ENCODE data around the gene MORN3.
A peak's percentile ranks its signal among the peaks of the same experiment; 100 is the strongest.
"Not testable (repeated sequence)": the region's sequence is repeated elsewhere in the genome, so short reads cannot be mapped to it uniquely, and the experiment has no call there.

The MORN3 gene

GRCh38 chr12:121638298-121639202 is 30.9 kb downstream of the MORN3 start:
- DNase-seq = no peak

- DNase-seq = no peak
Measured at GRCh38 chr12:121637231-121637914, 32.1 kb downstream of the MORN3 start.

GRCh38 chr12:121634836-121635235 is 34.6 kb downstream of the MORN3 start:
- no peak for DNase-seq

GRCh38 chr12:121633833-121634196 is 35.6 kb downstream of the MORN3 start:
- DNase-seq = not testable (repeated sequence)

GRCh38 chr12:121632069-121632970 is 37.1 kb downstream of the MORN3 start:
- no peak for DNase-seq

- no peak for DNase-seq
Measured at GRCh38 chr12:121630791-121631355, 38.6 kb downstream of the MORN3 start.

GRCh38 chr12:121628536-121628935 is 40.9 kb downstream of the MORN3 start:
- no peak for DNase-seq

- DNase-seq = no peak
Measured at GRCh38 chr12:121628037-121628436, 41.4 kb downstream of the MORN3 start.

GRCh38 chr12:121626853-121627640 is 42.4 kb downstream of the MORN3 start:
- DNase-seq = peak; percentile 97

- DNase-seq = peak; percentile 97
Measured at GRCh38 chr12:121626087-121626852, 43.2 kb downstream of the MORN3 start, which contains the start of gene ORAI1. Gene ORAI1 (plus strand): TSS chr12:121626530.

GRCh38 chr12:121620333-121620891 is 49.0 kb downstream of the MORN3 start:
- DNase-seq = no peak

- DNase-seq = no peak
Measured at GRCh38 chr12:121618659-121619233, 50.7 kb downstream of the MORN3 start.

- no peak for DNase-seq
Measured at GRCh38 chr12:121614872-121615467, 54.5 kb downstream of the MORN3 start.

- no peak for DNase-seq
Measured at GRCh38 chr12:121613462-121613861, 56.0 kb downstream of the MORN3 start.

GRCh38 chr12:121611306-121611705 is 58.1 kb downstream of the MORN3 start:
- no peak for DNase-seq

- DNase-seq = peak; percentile 35
Measured at GRCh38 chr12:121610239-121611149, 59.0 kb downstream of the MORN3 start.

GRCh38 chr12:121608301-121608700 is 61.2 kb downstream of the MORN3 start:
- no peak for DNase-seq

GRCh38 chr12:121603581-121603980 is 65.9 kb downstream of the MORN3 start:
- no peak for DNase-seq
